IMR-90 (cell line): ENCODE measurements around the gene FBXO17. TPM values are rescaled to one million over a fixed set of nuclear protein-coding genes. Genes with fewer than 3 reads are reported as not detected.
A peak's percentile ranks its signal among the peaks of the same experiment; 100 is the strongest.

Experiments
- ATAC-seq: fragments of 200-7000 bp; cut with Tn5 transposase; 2 replicates; pipeline ENCODE4 v1.9.1; 2020; ENCODE audit warnings: low read depth, mild to moderate bottlenecking, moderate library complexity
- BruUV-seq: library from RNA; stranded (reverse); fragments of 400-500 nt; replicated peaks from 2 replicates; lab custom pipeline; 2021; lab: Mats Ljungman, UMichigan
- CTCF ChIA-PET: fragments of 300-600 bp; formaldehyde crosslinking; extraction: SDS; loops from one replicate; lab custom pipeline; 2021; ENCODE audit warnings: antibody characterized with exemption; lab: Yijun Ruan, JAX
- POLR2A ChIA-PET: fragments of 300-600 bp; sonication (Branson Sonifier 250); formaldehyde crosslinking; loops from one replicate; lab custom pipeline; 2022; ENCODE audit warnings: antibody characterized with exemption; ENCODE audit not compliant: unreplicated experiment; lab: Charles Lee
- DNase-seq: peaks from one replicate; pipeline ENCODE4 v3.0.0; 2013
- H2AFZ ChIP-seq: replicated peaks from 2 replicates; pipeline ENCODE3; 2013; ENCODE audit warnings: low read length, mild to moderate bottlenecking; ENCODE audit not compliant: poor library complexity
- H2AK5ac ChIP-seq: 2 replicates; pipeline ENCODE4 v1.6.1; 2013; ENCODE audit warnings: low read depth, low read length, inconsistent platforms
- H2AK9ac ChIP-seq: replicated peaks from 2 replicates; pipeline ENCODE3; 2013; ENCODE audit warnings: mild to moderate bottlenecking, low read depth, low read length, moderate library complexity; ENCODE audit not compliant: poor library complexity
- H2BK120ac ChIP-seq: 2 replicates; pipeline ENCODE4 v1.6.1; 2013; ENCODE audit warnings: low read depth, low read length, inconsistent platforms
- H2BK15ac ChIP-seq: 3 replicates; pipeline ENCODE4 v1.6.1; 2013; ENCODE audit warnings: low read depth, low read length, inconsistent platforms
- H2BK20ac ChIP-seq: 2 replicates; pipeline ENCODE4 v1.6.1; 2013; ENCODE audit warnings: low read depth, mild to moderate bottlenecking, inconsistent platforms, low read length, moderate library complexity
- H2BK5ac ChIP-seq: 2 replicates; pipeline ENCODE4 v1.6.1; 2013; ENCODE audit warnings: mild to moderate bottlenecking, low read depth, low read length, inconsistent platforms; ENCODE audit not compliant: poor library complexity, severe bottlenecking
- H3K14ac ChIP-seq: replicated peaks from 2 replicates; pipeline ENCODE4 v1.6.1; 2013; ENCODE audit warnings: low read depth, low read length, inconsistent platforms
- H3K18ac ChIP-seq: 2 replicates; pipeline ENCODE4 v1.6.1; 2013; ENCODE audit warnings: low read depth, low read length, control low read depth
- H3K23ac ChIP-seq: 2 replicates; pipeline ENCODE4 v1.6.1; 2013; ENCODE audit warnings: low read depth, low read length, inconsistent platforms
- H3K27ac ChIP-seq: 2 replicates; pipeline ENCODE4 v1.5.1; 2013; ENCODE audit warnings: mild to moderate bottlenecking, control low read depth, low read length; ENCODE audit not compliant: insufficient read depth
- H3K27me3 ChIP-seq: 2 replicates; pipeline ENCODE4 v1.6.1; 2013; ENCODE audit warnings: low read length; ENCODE audit not compliant: control insufficient read depth, insufficient read depth
- H3K36me3 ChIP-seq: 2 replicates; pipeline ENCODE4 v1.6.1; 2013; ENCODE audit warnings: low read length, mixed read lengths; ENCODE audit not compliant: control insufficient read depth, insufficient read depth
- H3K4ac ChIP-seq: 2 replicates; pipeline ENCODE4 v1.6.1; 2013; ENCODE audit warnings: low read depth, low read length, inconsistent platforms
- H3K4me1 ChIP-seq: 2 replicates; pipeline ENCODE4 v1.6.1; 2013; ENCODE audit warnings: low read length, mixed read lengths; ENCODE audit not compliant: control insufficient read depth, insufficient read depth
- H3K4me2 ChIP-seq: 2 replicates; pipeline ENCODE4 v1.6.1; 2013; ENCODE audit warnings: low read depth, mild to moderate bottlenecking, control low read depth, low read length, moderate library complexity
- H3K4me3 ChIP-seq: 2 replicates; pipeline ENCODE4 v1.5.1; 2013; ENCODE audit warnings: low read depth, mild to moderate bottlenecking, control low read depth, low read length, moderate library complexity; ENCODE audit not compliant: insufficient read depth
- H3K56ac ChIP-seq: 2 replicates; pipeline ENCODE4 v1.6.1; 2013; ENCODE audit warnings: low read length, inconsistent platforms; ENCODE audit not compliant: insufficient read depth; ENCODE audit errors: extremely low read depth
- H3K79me1 ChIP-seq, 2 experiments: 2 replicates each; pipeline ENCODE4 v1.6.1; 2013; ENCODE audit warnings: low read length in 2 of 2, inconsistent platforms in 1 of 2, low read depth in 1 of 2
- H3K9ac ChIP-seq: 2 replicates; pipeline ENCODE4 v1.6.1; 2013; ENCODE audit warnings: low read depth, low read length, control low read depth
- H3K9me1 ChIP-seq: 2 replicates; pipeline ENCODE4 v1.6.1; 2013; ENCODE audit warnings: low read length, inconsistent platforms; ENCODE audit not compliant: insufficient read depth
- H3K9me3 ChIP-seq: 2 replicates; pipeline ENCODE4 v1.6.1; 2013; ENCODE audit warnings: low read length; ENCODE audit not compliant: control insufficient read depth, insufficient read depth
- H4K20me1 ChIP-seq: 2 replicates; pipeline ENCODE4 v1.6.1; 2013; ENCODE audit warnings: low read length, inconsistent platforms; ENCODE audit not compliant: insufficient read depth
- H4K5ac ChIP-seq: 2 replicates; pipeline ENCODE4 v1.6.1; 2013; ENCODE audit warnings: mild to moderate bottlenecking, low read depth, low read length, control low read depth
- H4K8ac ChIP-seq, 2 experiments: 2 replicates each; pipeline ENCODE4 v1.6.1; 2013; ENCODE audit warnings: low read depth in 2 of 2, low read length in 2 of 2, control low read depth in 1 of 2, inconsistent platforms in 1 of 2
- H4K91ac ChIP-seq: 2 replicates; pipeline ENCODE4 v1.6.1; 2013; ENCODE audit warnings: low read depth, low read length, inconsistent platforms; ENCODE audit not compliant: insufficient read depth
- MAZ ChIP-seq: IDR thresholded peaks from 2 replicates; pipeline ENCODE4 v1.6.1; 2012; ENCODE audit warnings: low read depth, mild to moderate bottlenecking, low read length, improper control_type of control experiment, moderate library complexity, borderline replicate concordance
- MXI1 ChIP-seq: IDR thresholded peaks from 2 replicates; pipeline ENCODE4 v1.6.1; 2012; ENCODE audit warnings: low read depth, mild to moderate bottlenecking, low read length, moderate library complexity, borderline replicate concordance
- NFE2L2 ChIP-seq: fragments of 150-350 bp; IDR thresholded peaks from 2 replicates; pipeline ENCODE4 v1.6.1; 2016; ENCODE audit warnings: low read depth, mild to moderate bottlenecking, low read length
- WGBS, 2 experiments: methylation state at CpG; one replicate each; pipeline versions ENCODE4 v1.1.5 to v1.1.7; 2013; ENCODE audit warnings: missing lambda C conversion rate in 2 of 2; ENCODE audit not compliant: insufficient read length in 1 of 2; ENCODE audit errors: extremely low coverage in 2 of 2; 5-methylcytosine and 5-hydroxymethylcytosine counted together
- dilution Hi-C: fragments of 300-500 bp; cut with HindIII; formaldehyde crosslinking; loops from one replicate; pipeline ENCODE4 v1.14.3; 2018; ENCODE audit warnings: low sequenced_read_pairs; ENCODE audit not compliant: unreplicated experiment
- in situ Hi-C: fragments of 300-500 bp; cut with MboI; formaldehyde crosslinking; loops from 3 replicates; pipeline ENCODE4 v1.14.3; 2019; ENCODE audit warnings: low sequenced_read_pairs, inconsistent platforms, mixed read lengths
- intact Hi-C: fragments of 100-400 bp; cut with micrococcal nuclease; formaldehyde crosslinking; loops from 2 replicates; pipeline ENCODE4 v1.10.0; 2022
- polyA plus RNA-seq, 3 experiments: library from polyadenylated mRNA; depleted of rRNA; stranded (reverse); fragments of >200 nt; gene quantifications; 2 replicates each; pipeline ENCODE4 v1.2.3, GENCODE V29; 2012; ENCODE audit warnings: low replicate concordance in 1 of 3
- total RNA-seq: library from RNA; depleted of rRNA; stranded (reverse); fragments of >200 nt; gene quantifications from 2 replicates; pipeline ENCODE4 v1.2.3, GENCODE V29; 2012

FBXO17 gene
- total and polyA plus RNA-seq, 2 of the 4 experiments (the other 2 are of a cell fraction), result 10.8 to 20.7 TPM

- no peak for TF ChIP-seq NFE2L2
Measured at GRCh38 chr19:38977445-38978325, 2.1 kb upstream of the FBXO17 start (continued).

GRCh38 chr19:38975861-38976271, 324 bp upstream of the FBXO17 start:
- H3K4me3 ChIP-seq, result peak overlapping the region; percentile 56
- H3K9ac ChIP-seq, result peak overlapping the region; percentile 52
- DNase-seq, result peak; percentile 31
- no peaks in the 10 kb centered on the region for H3K36me3 ChIP-seq
- H3K4me1 ChIP-seq, result peaks cover 7% of the 10 kb centered on the region
- peak overlapping the region; percentile 77 for H3K4me2 ChIP-seq
- no peaks in the 10 kb centered on the region for H3K9me1 ChIP-seq
- ChIA-PET CTCF (interaction anchor here (0.5 kb wide), 1 partner anchor 292 kb away, joined by 3 read pairs; no protein-coding TSS in a partner anchor), POLR2A (no interaction called here)
- peak overlapping the region; percentile 84 for H4K5ac ChIP-seq
- H2AK5ac ChIP-seq, result peak overlapping the region; percentile 54; the same call in 1 of the 2 replicates
- dilution Hi-C loops, result no loop called here
- in situ Hi-C loops, result no loop called here
- H2AK9ac ChIP-seq, result peak overlapping the region; percentile 49
- peak overlapping the region; percentile 55 to 93; a peak in 3 of 4 replicates for H4K8ac ChIP-seq
- peak overlapping the region; percentile 87 for H3K4ac ChIP-seq
- peak overlapping the region; percentile 97 for H2AFZ ChIP-seq
- H3K18ac ChIP-seq, result peak overlapping the region; percentile 30; the same call in 1 of the 2 replicates
- H2BK15ac ChIP-seq, result no peak overlapping the region
- peak overlapping the region; percentile 64; the same call in 1 of the 2 replicates for H3K23ac ChIP-seq
- no TSS peak for BruUV-seq
- no peak overlapping the region for H2BK20ac ChIP-seq
- ATAC-seq, result peak; percentile 30
- peak overlapping the region; percentile 24; the same call in 1 of the 2 replicates for H3K56ac ChIP-seq
- no peaks in the 10 kb centered on the region; the same call in 1 of the 2 replicates for H3K27me3 ChIP-seq
- peak overlapping the region; percentile 41 for H2BK5ac ChIP-seq
- peak overlapping the region; percentile 70 for H3K14ac ChIP-seq
- TF ChIP-seq MAZ (peak; percentile 8; the same call in 1 of the 2 replicates), MXI1 (no peak)
- peaks cover 3% of the 10 kb centered on the region; the same call in 1 of the 2 replicates for H3K9me3 ChIP-seq
- H3K27ac ChIP-seq, result peak overlapping the region; percentile 83
- no peak overlapping the region; the same call in 1 of the 2 replicates for H4K91ac ChIP-seq
- H3K79me1 ChIP-seq, result peaks cover 8 to 17% of the 10 kb centered on the region in 2 experiments; a peak in 3 of 4 replicates
- intact Hi-C loops, result no loop called here
- peaks cover 4% of the 10 kb centered on the region; the same call in 1 of the 2 replicates for H4K20me1 ChIP-seq
- 3% methylated on average over 7 of the region's 22 CpGs; no CpG with 5 or more reads in 1 of the 2 experiments for WGBS, 2 experiments
- H2BK120ac ChIP-seq, result peak overlapping the region; percentile 20
